OCI-LY3 (cell line): Measurements from ENCODE around the gene ECE1.

ENCODE experiments used
- H2AFZ ChIP-seq: fragments of 200-600, 300-600 bp; shearing (Covaris generic); 2 replicates; pipeline ENCODE4 v1.6.0; 2014; ENCODE audit warnings: antibody characterized with exemption, low read depth, low read length
- H3K27ac ChIP-seq: fragments of 200-600, 300-600 bp; sonication (generic); 2 replicates; pipeline ENCODE4 v1.5.1; 2014; ENCODE audit warnings: mild to moderate bottlenecking, low read length, moderate library complexity, mixed read lengths
- H3K27me3 ChIP-seq: fragments of 200-600, 300-600 bp; sonication (generic); 2 replicates; pipeline ENCODE4 v1.6.1; 2014; ENCODE audit warnings: low read depth, low read length, mixed read lengths
- H3K36me3 ChIP-seq: fragments of 200-600, 300-600 bp; sonication (generic); replicated peaks from 2 replicates; pipeline ENCODE3; 2014; ENCODE audit warnings: low read depth, low read length, mixed read lengths
- H3K4me1 ChIP-seq: fragments of 300-600, 200-600 bp; sonication (generic); 2 replicates; pipeline ENCODE4 v1.6.1; 2014; ENCODE audit warnings: low read length, mixed read lengths
- H3K4me2 ChIP-seq: fragments of 200-600, 300-600 bp; sonication (generic); 2 replicates; pipeline ENCODE4 v1.6.1; 2014; ENCODE audit warnings: low read length, mixed read lengths
- H3K4me3 ChIP-seq: fragments of 300-600, 200-600 bp; sonication (generic); 2 replicates; pipeline ENCODE4 v1.5.1; 2014; ENCODE audit warnings: antibody characterized with exemption, mild to moderate bottlenecking, low read length, moderate library complexity
- H3K79me2 ChIP-seq: fragments of 300-600, 200-600 bp; shearing (Covaris generic); 2 replicates; pipeline ENCODE4 v1.6.1; 2014; ENCODE audit warnings: mild to moderate bottlenecking, low read length, mixed read lengths
- H3K9ac ChIP-seq: fragments of 300-600, 200-600 bp; shearing (Covaris generic); 2 replicates; pipeline ENCODE4 v1.6.0; 2014; ENCODE audit warnings: mild to moderate bottlenecking, low read length, moderate library complexity
- H3K9me3 ChIP-seq: fragments of 200-600, 300-600 bp; shearing (Covaris generic); 2 replicates; pipeline ENCODE4 v1.6.1; 2014; ENCODE audit warnings: low read length, mixed read lengths; ENCODE audit not compliant: insufficient read depth
- H4K20me1 ChIP-seq: fragments of 200-600, 300-600 bp; sonication (generic); 2 replicates; pipeline ENCODE4 v1.6.1; 2016; ENCODE audit warnings: low read length, mixed read lengths; ENCODE audit not compliant: insufficient read depth
- EZH2phosphoT487 ChIP-seq: fragments of 200-600 bp; shearing (Covaris generic); IDR thresholded peaks from 2 replicates; pipeline ENCODE4 v1.6.1; 2018; ENCODE audit warnings: antibody characterized with exemption, mixed run types, low read depth
- TF ChIP-seq, protein P1 (sequence below): fragments of 200-600, 300-600 bp; sonication (generic); IDR thresholded peaks from 2 replicates; pipeline ENCODE4 v1.5.1; 2014; ENCODE audit warnings: antibody characterized with exemption, low read length, low read depth

ECE1 gene

DNA sequence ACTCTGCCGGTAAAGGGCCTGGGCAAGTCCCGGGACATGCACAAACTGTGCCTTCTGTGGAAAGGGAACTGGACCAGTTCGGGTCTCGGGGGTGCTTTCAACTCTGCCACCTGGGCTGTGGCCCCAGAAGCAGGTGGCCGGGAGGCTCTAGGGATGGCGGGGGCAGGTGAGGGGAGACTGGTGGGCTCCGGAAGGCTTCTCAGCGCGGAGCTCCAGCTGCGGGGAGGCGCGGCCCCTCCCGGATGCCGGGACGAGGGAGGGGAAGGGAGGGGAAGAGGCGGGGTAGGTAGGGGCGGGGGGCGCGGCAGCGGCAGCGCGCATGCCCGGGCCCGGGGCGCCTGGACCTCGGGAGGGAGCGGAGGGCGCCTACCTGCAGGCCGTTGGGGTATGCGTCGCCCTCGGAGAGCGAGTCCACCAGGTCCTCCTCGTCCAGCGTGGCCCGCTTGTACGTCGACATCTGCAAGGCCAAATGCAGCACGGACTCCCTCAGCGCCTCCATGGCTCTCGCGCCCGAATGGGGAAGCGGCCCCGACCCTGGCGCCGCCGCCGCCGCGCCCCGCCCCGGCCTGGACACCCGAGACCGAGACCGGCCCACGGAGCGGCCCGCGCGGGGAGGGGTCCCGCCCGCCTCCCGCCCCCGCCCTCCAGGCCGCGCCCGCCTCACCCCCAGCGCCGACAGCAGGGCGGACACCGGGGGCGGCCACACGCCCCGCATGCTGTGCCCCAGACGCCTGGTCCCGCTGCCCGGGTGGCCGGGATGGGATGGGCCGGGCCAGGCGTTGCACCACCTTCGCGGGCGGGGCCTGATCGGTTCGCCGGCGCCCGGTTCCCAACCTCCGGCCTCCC is at the start of gene ECE1:
ECE1 (minus strand) TSS at position 764 of the 846 bp plus-strand sequence; CDS start at position 715, 49 bp downstream.
- H3K9me3 ChIP-seq, result no peaks in the 10 kb centered on the region
- H3K79me2 ChIP-seq, result peaks cover 67% of the 10 kb centered on the region
- H3K9ac ChIP-seq, result peak within 1 kb of the TSS; percentile 96
- peaks cover 68% of the 10 kb centered on the region for H3K4me1 ChIP-seq
- H2AFZ ChIP-seq, result no peak within 1 kb of the TSS
- no peaks in the 10 kb centered on the region for H3K27me3 ChIP-seq
- peak within 1 kb of the TSS; percentile 100 for H3K27ac ChIP-seq
- H3K36me3 ChIP-seq, result peaks cover 21% of the 10 kb centered on the region
- H4K20me1 ChIP-seq, result no peaks in the 10 kb centered on the region
- TF ChIP-seq, protein P1, sequence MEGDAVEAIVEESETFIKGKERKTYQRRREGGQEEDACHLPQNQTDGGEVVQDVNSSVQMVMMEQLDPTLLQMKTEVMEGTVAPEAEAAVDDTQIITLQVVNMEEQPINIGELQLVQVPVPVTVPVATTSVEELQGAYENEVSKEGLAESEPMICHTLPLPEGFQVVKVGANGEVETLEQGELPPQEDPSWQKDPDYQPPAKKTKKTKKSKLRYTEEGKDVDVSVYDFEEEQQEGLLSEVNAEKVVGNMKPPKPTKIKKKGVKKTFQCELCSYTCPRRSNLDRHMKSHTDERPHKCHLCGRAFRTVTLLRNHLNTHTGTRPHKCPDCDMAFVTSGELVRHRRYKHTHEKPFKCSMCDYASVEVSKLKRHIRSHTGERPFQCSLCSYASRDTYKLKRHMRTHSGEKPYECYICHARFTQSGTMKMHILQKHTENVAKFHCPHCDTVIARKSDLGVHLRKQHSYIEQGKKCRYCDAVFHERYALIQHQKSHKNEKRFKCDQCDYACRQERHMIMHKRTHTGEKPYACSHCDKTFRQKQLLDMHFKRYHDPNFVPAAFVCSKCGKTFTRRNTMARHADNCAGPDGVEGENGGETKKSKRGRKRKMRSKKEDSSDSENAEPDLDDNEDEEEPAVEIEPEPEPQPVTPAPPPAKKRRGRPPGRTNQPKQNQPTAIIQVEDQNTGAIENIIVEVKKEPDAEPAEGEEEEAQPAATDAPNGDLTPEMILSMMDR, result no peak
- TF ChIP-seq EZH2phosphoT487, result no peak
- H3K4me3 ChIP-seq, result peak within 1 kb of the TSS; percentile 90
- peak within 1 kb of the TSS; percentile 99 for H3K4me2 ChIP-seq

DNA sequence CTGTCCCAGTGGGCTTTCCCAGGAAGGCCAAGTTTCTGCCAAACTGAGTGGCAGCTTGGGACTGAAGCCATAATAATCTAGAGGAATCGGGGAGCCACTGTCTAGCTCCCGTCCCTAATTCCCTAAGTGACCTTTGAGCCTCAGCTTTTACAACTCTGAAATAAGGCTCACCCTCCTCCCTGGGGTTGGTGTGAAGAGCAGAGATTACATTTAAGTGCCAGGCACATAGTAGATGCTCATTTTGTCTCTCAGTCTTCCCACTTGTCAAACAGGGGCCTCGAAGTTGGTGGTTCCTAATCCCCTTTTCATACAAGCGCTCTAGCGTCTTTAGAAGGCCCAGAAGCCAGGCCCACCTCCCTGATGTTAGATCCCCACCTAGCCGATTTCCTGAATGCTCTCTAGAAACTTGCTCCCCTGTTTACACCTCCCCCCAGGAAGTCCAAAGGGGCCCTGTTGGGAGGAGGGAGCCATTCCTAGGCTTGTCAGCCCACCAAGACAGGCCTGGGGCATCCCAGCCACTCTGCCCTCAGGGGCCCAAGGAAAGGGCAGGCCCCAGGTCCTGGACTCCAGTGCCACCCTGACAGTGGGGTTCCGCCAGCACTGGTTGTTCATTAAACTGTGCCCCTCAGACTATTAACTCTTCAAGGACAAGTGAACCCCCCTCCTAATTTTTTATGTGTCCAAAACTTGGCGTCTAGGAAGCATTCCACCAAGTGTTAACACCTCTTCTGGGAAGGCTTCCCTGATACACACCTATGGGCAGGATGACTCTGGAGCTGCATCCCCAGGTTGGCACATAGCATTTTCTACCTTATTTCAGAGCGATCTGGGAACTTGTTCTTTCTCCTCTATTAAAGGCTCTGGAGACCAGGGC is 49.3 kb upstream of the ECE1 start:
- H3K79me2 ChIP-seq, result peaks cover 99% of the 10 kb centered on the region
- H3K4me1 ChIP-seq, result peaks cover 31% of the 10 kb centered on the region
- H3K27ac ChIP-seq, result no peak overlapping the region
- no peak overlapping the region for H3K9ac ChIP-seq
- H3K36me3 ChIP-seq, result no peaks in the 10 kb centered on the region
- TF ChIP-seq, protein P1, result no peak
- no peak for TF ChIP-seq EZH2phosphoT487
- H4K20me1 ChIP-seq, result peaks cover 71% of the 10 kb centered on the region
- no peak overlapping the region for H3K4me3 ChIP-seq
- no peaks in the 10 kb centered on the region for H3K27me3 ChIP-seq
- no peaks in the 10 kb centered on the region for H3K9me3 ChIP-seq
- H2AFZ ChIP-seq, result no peak overlapping the region
- H3K4me2 ChIP-seq, result no peak overlapping the region

- Histone ChIP-seq H3K9ac (no peak overlapping the region), H3K79me2 (peaks cover 99% of the 10 kb centered on the region), H3K9me3 (no peaks in the 10 kb centered on the region), H3K27ac (no peak overlapping the region), H3K4me1 (peaks cover 36% of the 10 kb centered on the region), H4K20me1 (peaks cover 68% of the 10 kb centered on the region), H3K4me3 (no peak overlapping the region), H3K27me3 (no peaks in the 10 kb centered on the region), H2AFZ (no peak overlapping the region), H3K4me2 (no peak overlapping the region), H3K36me3 (no peaks in the 10 kb centered on the region)
- TF ChIP-seq, protein P1, result no peak
- no peak for TF ChIP-seq EZH2phosphoT487
These were observed 48.5 kb upstream of the ECE1 start for GRCh38 chr1:21338573-21339355.
